H1 (cell line): Measurements from ENCODE around the gene NTN4. TPM values are rescaled to one million over a fixed set of nuclear protein-coding genes. Genes with fewer than 3 reads are reported as not detected.

Source experiments
- CHD2 ChIP-seq: IDR thresholded peaks from 2 replicates; pipeline ENCODE4 v1.6.1; 2012; ENCODE audit warnings: low read length, improper control_type of control experiment
- GABPA ChIP-seq: IDR thresholded peaks from 2 replicates; pipeline ENCODE4 v1.6.1; 2011; ENCODE audit warnings: mild to moderate bottlenecking, low read length, moderate library complexity, borderline replicate concordance; ENCODE audit not compliant: insufficient read depth
- KDM5A ChIP-seq: fragments of 200-600 bp; IDR thresholded peaks from 2 replicates; pipeline ENCODE4 v1.7.1; 2012; ENCODE audit warnings: mild to moderate bottlenecking, low read length, inconsistent platforms, mixed read lengths
- POLR2AphosphoS5 ChIP-seq: IDR thresholded peaks from 2 replicates; pipeline ENCODE4 v1.6.1; 2011; ENCODE audit warnings: low read depth, low read length
- SP2 ChIP-seq: IDR thresholded peaks from 2 replicates; pipeline ENCODE4 v1.6.1; 2012; ENCODE audit warnings: mild to moderate bottlenecking, low read length, inconsistent platforms
- TEAD4 ChIP-seq: IDR thresholded peaks from 2 replicates; pipeline ENCODE4 v1.6.1; 2012; ENCODE audit warnings: low read depth, low read length, inconsistent platforms, mixed read lengths
- polyA plus RNA-seq, 7 experiments: library from polyadenylated mRNA; depleted of rRNA in 3 of 7; stranded (reverse) in 5 of 7; unstranded in 2 of 7; fragments of >200 nt in 5 of 7; fragments of 200-250 nt in 2 of 7; gene quantifications; 1 replicate in 5 of 7; 2 replicates in 1 of 7; 4 replicates in 1 of 7; pipeline versions ENCODE4 v1.2.1 to v1.2.3, GENCODE V29; 2011 to 2013; ENCODE audit warnings: missing spikeins in 2 of 7, mixed read lengths in 2 of 7
- total RNA-seq: library from RNA; stranded (reverse); fragmentation: NEBNext Ultra II Directional; extraction: Animal tissue kit (Norgen Biotek cat#: 25700); gene quantifications from 2 replicates; pipeline ENCODE4 v1.2.1, GENCODE V29; 2021
- TF ChIP-seq, protein P1 (sequence below): fragments of 300-600 bp; sonication (generic); IDR thresholded peaks from 2 replicates; pipeline ENCODE4 v1.7.1; 2012; ENCODE audit warnings: low read length, moderate library complexity, mild to moderate bottlenecking, inconsistent platforms; ENCODE audit not compliant: insufficient replicate concordance

Gene NTN4
- total and polyA plus RNA-seq, 2 of the 8 experiments (the other 6 are each of a cell fraction or from before 2014, with no cell fraction given) = 0.74 to 1.3 TPM

DNA sequence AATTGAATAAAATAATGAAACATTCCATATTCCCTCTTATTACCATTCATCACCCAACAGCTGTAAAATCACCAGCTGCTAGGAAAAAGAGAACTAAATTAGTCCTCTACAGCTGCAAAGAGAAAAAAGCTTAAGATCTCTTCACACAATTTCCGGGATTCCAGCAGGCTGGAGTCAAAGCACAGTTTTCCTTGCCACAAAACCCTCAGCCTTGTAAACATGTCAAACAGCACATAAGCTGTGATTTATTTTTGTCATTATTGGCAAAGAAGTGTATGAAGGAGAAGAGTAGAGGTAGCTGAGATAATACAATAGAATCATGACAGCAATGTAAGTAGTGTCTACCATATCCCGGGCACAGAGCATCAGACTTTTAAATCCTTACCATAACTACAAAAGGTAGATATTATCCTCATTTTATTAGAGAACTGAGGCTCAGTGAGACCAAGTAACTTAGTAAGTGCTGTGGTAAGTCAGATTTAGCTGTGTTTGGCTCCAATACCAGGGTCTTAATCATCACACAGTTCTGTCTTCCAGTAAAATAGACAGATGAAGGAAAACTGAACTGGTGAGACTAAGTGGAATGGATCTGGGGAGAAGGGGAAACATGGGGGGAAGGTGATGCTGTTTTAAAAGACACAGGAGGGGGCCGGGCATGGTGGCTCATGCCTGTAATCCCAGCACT, 57.3 kb downstream of the NTN4 start (continued):
- TF ChIP-seq, protein P1, sequence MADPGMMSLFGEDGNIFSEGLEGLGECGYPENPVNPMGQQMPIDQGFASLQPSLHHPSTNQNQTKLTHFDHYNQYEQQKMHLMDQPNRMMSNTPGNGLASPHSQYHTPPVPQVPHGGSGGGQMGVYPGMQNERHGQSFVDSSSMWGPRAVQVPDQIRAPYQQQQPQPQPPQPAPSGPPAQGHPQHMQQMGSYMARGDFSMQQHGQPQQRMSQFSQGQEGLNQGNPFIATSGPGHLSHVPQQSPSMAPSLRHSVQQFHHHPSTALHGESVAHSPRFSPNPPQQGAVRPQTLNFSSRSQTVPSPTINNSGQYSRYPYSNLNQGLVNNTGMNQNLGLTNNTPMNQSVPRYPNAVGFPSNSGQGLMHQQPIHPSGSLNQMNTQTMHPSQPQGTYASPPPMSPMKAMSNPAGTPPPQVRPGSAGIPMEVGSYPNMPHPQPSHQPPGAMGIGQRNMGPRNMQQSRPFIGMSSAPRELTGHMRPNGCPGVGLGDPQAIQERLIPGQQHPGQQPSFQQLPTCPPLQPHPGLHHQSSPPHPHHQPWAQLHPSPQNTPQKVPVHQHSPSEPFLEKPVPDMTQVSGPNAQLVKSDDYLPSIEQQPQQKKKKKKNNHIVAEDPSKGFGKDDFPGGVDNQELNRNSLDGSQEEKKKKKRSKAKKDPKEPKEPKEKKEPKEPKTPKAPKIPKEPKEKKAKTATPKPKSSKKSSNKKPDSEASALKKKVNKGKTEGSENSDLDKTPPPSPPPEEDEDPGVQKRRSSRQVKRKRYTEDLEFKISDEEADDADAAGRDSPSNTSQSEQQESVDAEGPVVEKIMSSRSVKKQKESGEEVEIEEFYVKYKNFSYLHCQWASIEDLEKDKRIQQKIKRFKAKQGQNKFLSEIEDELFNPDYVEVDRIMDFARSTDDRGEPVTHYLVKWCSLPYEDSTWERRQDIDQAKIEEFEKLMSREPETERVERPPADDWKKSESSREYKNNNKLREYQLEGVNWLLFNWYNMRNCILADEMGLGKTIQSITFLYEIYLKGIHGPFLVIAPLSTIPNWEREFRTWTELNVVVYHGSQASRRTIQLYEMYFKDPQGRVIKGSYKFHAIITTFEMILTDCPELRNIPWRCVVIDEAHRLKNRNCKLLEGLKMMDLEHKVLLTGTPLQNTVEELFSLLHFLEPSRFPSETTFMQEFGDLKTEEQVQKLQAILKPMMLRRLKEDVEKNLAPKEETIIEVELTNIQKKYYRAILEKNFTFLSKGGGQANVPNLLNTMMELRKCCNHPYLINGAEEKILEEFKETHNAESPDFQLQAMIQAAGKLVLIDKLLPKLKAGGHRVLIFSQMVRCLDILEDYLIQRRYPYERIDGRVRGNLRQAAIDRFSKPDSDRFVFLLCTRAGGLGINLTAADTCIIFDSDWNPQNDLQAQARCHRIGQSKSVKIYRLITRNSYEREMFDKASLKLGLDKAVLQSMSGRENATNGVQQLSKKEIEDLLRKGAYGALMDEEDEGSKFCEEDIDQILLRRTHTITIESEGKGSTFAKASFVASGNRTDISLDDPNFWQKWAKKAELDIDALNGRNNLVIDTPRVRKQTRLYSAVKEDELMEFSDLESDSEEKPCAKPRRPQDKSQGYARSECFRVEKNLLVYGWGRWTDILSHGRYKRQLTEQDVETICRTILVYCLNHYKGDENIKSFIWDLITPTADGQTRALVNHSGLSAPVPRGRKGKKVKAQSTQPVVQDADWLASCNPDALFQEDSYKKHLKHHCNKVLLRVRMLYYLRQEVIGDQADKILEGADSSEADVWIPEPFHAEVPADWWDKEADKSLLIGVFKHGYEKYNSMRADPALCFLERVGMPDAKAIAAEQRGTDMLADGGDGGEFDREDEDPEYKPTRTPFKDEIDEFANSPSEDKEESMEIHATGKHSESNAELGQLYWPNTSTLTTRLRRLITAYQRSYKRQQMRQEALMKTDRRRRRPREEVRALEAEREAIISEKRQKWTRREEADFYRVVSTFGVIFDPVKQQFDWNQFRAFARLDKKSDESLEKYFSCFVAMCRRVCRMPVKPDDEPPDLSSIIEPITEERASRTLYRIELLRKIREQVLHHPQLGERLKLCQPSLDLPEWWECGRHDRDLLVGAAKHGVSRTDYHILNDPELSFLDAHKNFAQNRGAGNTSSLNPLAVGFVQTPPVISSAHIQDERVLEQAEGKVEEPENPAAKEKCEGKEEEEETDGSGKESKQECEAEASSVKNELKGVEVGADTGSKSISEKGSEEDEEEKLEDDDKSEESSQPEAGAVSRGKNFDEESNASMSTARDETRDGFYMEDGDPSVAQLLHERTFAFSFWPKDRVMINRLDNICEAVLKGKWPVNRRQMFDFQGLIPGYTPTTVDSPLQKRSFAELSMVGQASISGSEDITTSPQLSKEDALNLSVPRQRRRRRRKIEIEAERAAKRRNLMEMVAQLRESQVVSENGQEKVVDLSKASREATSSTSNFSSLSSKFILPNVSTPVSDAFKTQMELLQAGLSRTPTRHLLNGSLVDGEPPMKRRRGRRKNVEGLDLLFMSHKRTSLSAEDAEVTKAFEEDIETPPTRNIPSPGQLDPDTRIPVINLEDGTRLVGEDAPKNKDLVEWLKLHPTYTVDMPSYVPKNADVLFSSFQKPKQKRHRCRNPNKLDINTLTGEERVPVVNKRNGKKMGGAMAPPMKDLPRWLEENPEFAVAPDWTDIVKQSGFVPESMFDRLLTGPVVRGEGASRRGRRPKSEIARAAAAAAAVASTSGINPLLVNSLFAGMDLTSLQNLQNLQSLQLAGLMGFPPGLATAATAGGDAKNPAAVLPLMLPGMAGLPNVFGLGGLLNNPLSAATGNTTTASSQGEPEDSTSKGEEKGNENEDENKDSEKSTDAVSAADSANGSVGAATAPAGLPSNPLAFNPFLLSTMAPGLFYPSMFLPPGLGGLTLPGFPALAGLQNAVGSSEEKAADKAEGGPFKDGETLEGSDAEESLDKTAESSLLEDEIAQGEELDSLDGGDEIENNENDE = no peak
- TF ChIP-seq SP2 (no peak), TEAD4 (no peak), CHD2 (no peak), POLR2AphosphoS5 (no peak), GABPA (no peak), KDM5A (no peak)
